ENCODE data around the gene TERF2IP. TPM values are rescaled to one million over a fixed set of nuclear protein-coding genes. Genes with fewer than 3 reads are reported as not detected.

TERF2IP gene
- total and polyA plus RNA-seq, 2 experiments from 2014 or later: 60.7 to 66.9 TPM

DNA sequence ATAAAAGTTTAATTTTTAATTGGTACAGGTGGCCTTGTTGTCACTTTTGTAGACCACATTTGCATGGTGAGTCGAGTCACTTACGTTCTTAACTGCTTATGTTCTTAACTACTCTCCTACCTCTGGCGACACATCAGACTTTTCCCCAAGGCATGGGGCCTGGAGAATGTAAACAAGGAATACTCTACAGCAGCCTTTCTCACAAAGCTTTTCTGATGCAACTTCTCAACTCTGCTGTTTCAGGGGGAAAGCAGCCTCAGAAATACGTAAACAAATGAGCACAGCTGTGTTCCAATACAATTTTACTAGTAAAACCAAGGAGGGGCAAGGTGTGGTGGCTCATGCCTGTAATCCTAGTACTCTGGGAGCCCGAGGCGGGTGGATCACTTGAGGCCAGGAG, 7.0 kb upstream of the TERF2IP start:
- no peaks in the 10 kb centered on the region for H3F3A ChIP-seq (ENCODE audit: insufficient read depth)
- H3K36me3 ChIP-seq (ENCODE audit: low read depth): peaks cover 54% of the 10 kb centered on the region
- in situ Hi-C loops (cut with MboI): no loop called here
- no peaks in the 10 kb centered on the region for H3K27me3 ChIP-seq (replicated peaks; ENCODE audit: insufficient read depth)
- no peak overlapping the region for H2AFZ ChIP-seq
- no peaks in the 10 kb centered on the region for H4K20me1 ChIP-seq (ENCODE audit: insufficient read depth)
- H3K9me3 ChIP-seq (ENCODE audit: low read depth): no peaks in the 10 kb centered on the region
- no peak overlapping the region for H3K27ac ChIP-seq
- no peak for DNase-seq
- 92 to 93% methylated on average over 6 of the region's 6 CpGs for WGBS, 2 experiments (ENCODE audit: low coverage in 1 of 2, low lambda C conversion rate in 2 of 2, missing lambda C conversion rate in 2 of 2)
- H3K4me2 ChIP-seq (ENCODE audit: unreplicated experiment): no peak overlapping the region
- no peak for TF ChIP-seq EZH2 (IDR thresholded peaks at IDR 0.05; ENCODE audit: insufficient read depth, poor library complexity, severe bottlenecking)
- TF ChIP-seq EZH2phosphoT487 (IDR thresholded peaks at IDR 0.05; ENCODE audit: insufficient read depth, low read depth): no peak
- no peak overlapping the region for H3K9ac ChIP-seq
- no peaks in the 10 kb centered on the region for H3K4me1 ChIP-seq (ENCODE audit: insufficient read depth)
- no peak overlapping the region for H3K4me3 ChIP-seq
- no peaks in the 10 kb centered on the region for H3K9me2 ChIP-seq (ENCODE audit: insufficient read depth)
- peaks cover 88% of the 10 kb centered on the region for H3K79me2 ChIP-seq (ENCODE audit: insufficient read depth)

DNA sequence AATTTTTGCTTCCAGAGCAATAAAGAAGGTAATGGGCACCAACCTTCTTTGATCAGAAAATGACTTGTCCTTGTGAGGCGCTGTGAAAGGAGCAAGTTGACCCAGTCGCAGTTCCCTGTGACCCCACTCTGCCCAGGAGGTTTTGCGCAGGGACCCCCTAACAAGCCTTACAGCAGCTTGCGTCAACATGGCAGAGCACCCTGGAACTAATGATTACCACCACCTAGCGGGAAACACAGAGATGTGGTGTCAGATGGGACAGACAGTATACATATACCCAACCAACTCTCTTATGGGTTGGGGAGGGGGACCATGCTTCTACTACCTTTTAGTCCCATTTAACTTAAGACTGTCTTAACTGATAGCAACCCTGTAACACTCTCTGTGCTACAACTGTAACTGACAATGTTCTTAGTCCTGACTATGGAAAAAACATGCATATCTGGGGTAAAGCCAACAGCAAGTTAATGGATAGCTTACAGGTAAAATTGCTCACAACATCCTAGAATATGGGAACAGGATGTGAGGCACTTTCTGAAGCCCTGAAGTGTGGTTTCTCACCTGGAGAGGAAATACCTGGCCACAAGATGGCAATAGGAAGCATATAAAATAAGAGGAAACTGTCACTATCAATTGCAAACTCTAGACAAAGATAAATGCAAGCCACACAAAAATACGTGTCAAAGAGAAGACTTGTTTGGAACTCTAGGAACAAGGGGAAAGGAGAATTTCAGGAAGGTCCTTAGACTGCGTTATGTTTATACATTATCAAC, 3.1 kb upstream of the TERF2IP start:
- Histone ChIP-seq H3K9me2 (ENCODE audit: insufficient read depth) (no peaks in the 10 kb centered on the region), H2AFZ (no peak overlapping the region), H3K4me2 (ENCODE audit: unreplicated experiment) (no peak overlapping the region), H3F3A (ENCODE audit: insufficient read depth) (no peaks in the 10 kb centered on the region), H3K27me3 (replicated peaks; ENCODE audit: insufficient read depth) (no peaks in the 10 kb centered on the region), H4K20me1 (ENCODE audit: insufficient read depth) (no peaks in the 10 kb centered on the region), H3K9ac (no peak overlapping the region), H3K4me3 (no peak overlapping the region), H3K4me1 (ENCODE audit: insufficient read depth) (peaks cover 8% of the 10 kb centered on the region), H3K36me3 (ENCODE audit: low read depth) (peaks cover 22% of the 10 kb centered on the region; the same call in 1 of the 2 replicates), H3K27ac (no peak overlapping the region), H3K79me2 (ENCODE audit: insufficient read depth) (peaks cover 92% of the 10 kb centered on the region), H3K9me3 (ENCODE audit: low read depth) (no peaks in the 10 kb centered on the region)
- DNase-seq: no peak
- WGBS, 2 experiments (ENCODE audit: low coverage in 1 of 2, low lambda C conversion rate in 2 of 2, missing lambda C conversion rate in 2 of 2): 88 to 93% methylated on average over 7 of the region's 7 CpGs
- TF ChIP-seq EZH2phosphoT487 (IDR thresholded peaks at IDR 0.05; ENCODE audit: insufficient read depth, low read depth) (no peak), EZH2 (IDR thresholded peaks at IDR 0.05; ENCODE audit: insufficient read depth, poor library complexity, severe bottlenecking) (no peak)
- in situ Hi-C loops (cut with MboI): no loop called here

DNA sequence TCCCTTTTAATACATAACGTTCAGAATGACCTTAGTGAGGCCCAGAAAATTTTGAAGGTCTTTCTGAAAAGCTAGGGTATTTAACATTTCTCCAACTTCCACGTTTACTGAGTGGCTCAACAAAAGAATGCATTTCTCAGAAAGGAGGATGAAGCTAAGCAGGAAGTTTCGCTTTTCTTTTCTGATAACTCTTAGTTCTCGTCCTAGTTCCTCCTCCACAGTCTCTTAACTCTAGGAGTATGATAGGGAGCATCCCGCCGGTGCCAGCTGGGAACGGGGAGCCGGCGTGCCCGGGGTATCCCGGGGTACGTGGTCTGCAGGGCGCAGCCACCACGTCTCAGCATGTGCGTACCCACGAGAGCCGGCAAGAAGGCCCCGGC, 471 bp upstream of the TERF2IP start:
- in situ Hi-C loops (cut with MboI): no loop called here

DNA sequence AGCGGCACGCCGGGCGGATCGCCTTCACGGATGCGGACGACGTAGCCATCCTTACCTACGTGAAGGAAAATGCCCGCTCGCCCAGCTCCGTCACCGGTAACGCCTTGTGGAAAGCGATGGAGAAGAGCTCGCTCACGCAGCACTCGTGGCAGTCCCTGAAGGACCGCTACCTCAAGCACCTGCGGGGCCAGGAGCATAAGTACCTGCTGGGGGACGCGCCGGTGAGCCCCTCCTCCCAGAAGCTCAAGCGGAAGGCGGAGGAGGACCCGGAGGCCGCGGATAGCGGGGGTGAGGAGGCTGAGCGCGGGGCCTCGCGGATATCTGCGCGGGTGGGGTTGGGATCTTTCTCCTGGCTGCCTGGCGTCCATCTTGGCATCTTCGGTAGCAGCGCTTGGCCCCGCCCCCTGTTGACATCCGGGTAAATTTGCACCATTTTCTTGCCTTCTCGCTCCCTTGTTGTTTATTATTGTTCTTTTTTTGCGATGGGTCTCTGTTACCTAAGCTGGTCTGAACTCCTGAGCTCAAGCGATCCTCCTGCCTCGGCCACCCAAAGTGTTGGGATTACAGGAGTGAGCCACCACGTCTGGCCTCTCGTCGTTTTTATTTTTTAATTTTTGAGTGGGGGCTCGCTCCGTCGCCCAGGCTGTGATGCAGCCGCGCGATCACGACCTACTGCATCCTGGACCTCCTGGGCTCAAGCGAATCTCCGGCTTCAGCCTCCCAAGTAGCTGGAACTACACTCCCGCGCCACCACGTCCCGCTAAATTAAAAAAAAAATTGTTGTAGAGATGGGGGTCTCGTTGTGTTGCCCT, 898 bp downstream of the TERF2IP start:
- peaks cover 9% of the 10 kb centered on the region for H3F3A ChIP-seq (ENCODE audit: insufficient read depth)
- peaks cover 93% of the 10 kb centered on the region for H3K79me2 ChIP-seq (ENCODE audit: insufficient read depth)
- no peaks in the 10 kb centered on the region for H3K27me3 ChIP-seq (replicated peaks; ENCODE audit: insufficient read depth)
- H3K9ac ChIP-seq: peak overlapping the region; percentile 97
- H3K4me3 ChIP-seq: peak overlapping the region; percentile 91
- WGBS, 2 experiments (ENCODE audit: low coverage in 1 of 2, low lambda C conversion rate in 2 of 2, missing lambda C conversion rate in 2 of 2): 0 to 2% methylated on average over 60 to 62 of the region's 62 CpGs
- H2AFZ ChIP-seq: peak overlapping the region; percentile 89
- H3K27ac ChIP-seq: peak overlapping the region; percentile 87
- H4K20me1 ChIP-seq (ENCODE audit: insufficient read depth): peaks cover 21% of the 10 kb centered on the region; the same call in 1 of the 2 replicates
- TF ChIP-seq EZH2phosphoT487 (IDR thresholded peaks at IDR 0.05; ENCODE audit: insufficient read depth, low read depth): no peak
- TF ChIP-seq EZH2 (IDR thresholded peaks at IDR 0.05; ENCODE audit: insufficient read depth, poor library complexity, severe bottlenecking): no peak
- peaks cover 44% of the 10 kb centered on the region for H3K4me1 ChIP-seq (ENCODE audit: insufficient read depth)
- H3K4me2 ChIP-seq (ENCODE audit: unreplicated experiment): peak overlapping the region; percentile 84
- H3K36me3 ChIP-seq (ENCODE audit: low read depth): peaks cover 15% of the 10 kb centered on the region
- in situ Hi-C loops (cut with MboI): no loop called here
- H3K9me2 ChIP-seq (ENCODE audit: insufficient read depth): no peaks in the 10 kb centered on the region
- DNase-seq: peak; percentile 92
- no peaks in the 10 kb centered on the region for H3K9me3 ChIP-seq (ENCODE audit: low read depth)

More for the DNA sequence above, 471 bp upstream of the TERF2IP start:
- H2AFZ ChIP-seq: peak overlapping the region; percentile 89
- 1 to 2% methylated on average over 18 of the region's 18 CpGs for WGBS, 2 experiments (ENCODE audit: low coverage in 1 of 2, low lambda C conversion rate in 2 of 2, missing lambda C conversion rate in 2 of 2)
- peak overlapping the region; percentile 87 for H3K27ac ChIP-seq
- no peaks in the 10 kb centered on the region for H3K27me3 ChIP-seq (replicated peaks; ENCODE audit: insufficient read depth)
- H3K36me3 ChIP-seq (ENCODE audit: low read depth): peaks cover 16% of the 10 kb centered on the region
- H3F3A ChIP-seq (ENCODE audit: insufficient read depth): no peaks in the 10 kb centered on the region
- no peaks in the 10 kb centered on the region for H3K9me3 ChIP-seq (ENCODE audit: low read depth)
- no peak for TF ChIP-seq EZH2 (IDR thresholded peaks at IDR 0.05; ENCODE audit: insufficient read depth, poor library complexity, severe bottlenecking)
- TF ChIP-seq EZH2phosphoT487 (IDR thresholded peaks at IDR 0.05; ENCODE audit: insufficient read depth, low read depth): no peak
- peaks cover 15% of the 10 kb centered on the region; the same call in 1 of the 2 replicates for H4K20me1 ChIP-seq (ENCODE audit: insufficient read depth)
- peaks cover 30% of the 10 kb centered on the region for H3K4me1 ChIP-seq (ENCODE audit: insufficient read depth)
- H3K4me3 ChIP-seq: peak overlapping the region; percentile 91
- no peak for DNase-seq
- H3K4me2 ChIP-seq (ENCODE audit: unreplicated experiment): peak overlapping the region; percentile 80
- no peaks in the 10 kb centered on the region for H3K9me2 ChIP-seq (ENCODE audit: insufficient read depth)
- peak overlapping the region; percentile 97 for H3K9ac ChIP-seq
- peaks cover 93% of the 10 kb centered on the region for H3K79me2 ChIP-seq (ENCODE audit: insufficient read depth)

All from GM23248 (cell line).